GM10248 (cell line): ENCODE data around the gene SPEG.

Source experiments
- CTCF ChIA-PET: fragments of 300-600 bp; sonication (Branson Sonifier 250); formaldehyde crosslinking; extraction: SDS; loops from one replicate; lab custom pipeline; 2021; ENCODE audit warnings: antibody characterized with exemption; lab: Yijun Ruan, JAX
- POLR2A ChIA-PET: fragments of 350-650 bp; sonication (Branson Sonifier 250); formaldehyde crosslinking; extraction: SDS; loops from one replicate; lab custom pipeline; 2020; ENCODE audit warnings: antibody characterized with exemption; lab: Yijun Ruan, JAX
- DNase-seq: peaks from one replicate; pipeline ENCODE4 v3.0.0; 2012; ENCODE audit errors: extremely low spot score
- TF ChIP-seq, protein P1 (sequence below): IDR thresholded peaks from 2 replicates; pipeline ENCODE4 v1.5.1; 2012; ENCODE audit warnings: mild to moderate bottlenecking, low read depth; ENCODE audit errors: extremely low read depth, missing control alignments, control extremely low read depth

The SPEG gene

DNA sequence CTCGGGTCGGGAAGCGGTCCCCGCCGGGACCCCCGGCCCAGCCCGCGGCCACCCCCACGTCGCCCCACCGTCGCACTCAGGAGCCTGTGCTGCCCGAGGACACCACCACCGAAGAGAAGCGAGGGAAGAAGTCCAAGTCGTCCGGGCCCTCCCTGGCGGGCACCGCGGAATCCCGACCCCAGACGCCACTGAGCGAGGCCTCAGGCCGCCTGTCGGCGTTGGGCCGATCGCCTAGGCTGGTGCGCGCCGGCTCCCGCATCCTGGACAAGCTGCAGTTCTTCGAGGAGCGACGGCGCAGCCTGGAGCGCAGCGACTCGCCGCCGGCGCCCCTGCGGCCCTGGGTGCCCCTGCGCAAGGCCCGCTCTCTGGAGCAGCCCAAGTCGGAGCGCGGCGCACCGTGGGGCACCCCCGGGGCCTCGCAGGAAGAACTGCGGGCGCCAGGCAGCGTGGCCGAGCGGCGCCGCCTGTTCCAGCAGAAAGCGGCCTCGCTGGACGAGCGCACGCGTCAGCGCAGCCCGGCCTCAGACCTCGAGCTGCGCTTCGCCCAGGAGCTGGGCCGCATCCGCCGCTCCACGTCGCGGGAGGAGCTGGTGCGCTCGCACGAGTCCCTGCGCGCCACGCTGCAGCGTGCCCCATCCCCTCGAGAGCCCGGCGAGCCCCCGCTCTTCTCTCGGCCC is 13.6 kb downstream of the SPEG start:
- CTCF ChIA-PET: interaction anchor here (1.0 kb wide), 1 partner anchor 93 kb away, joined by 3 read pairs; no protein-coding TSS in a partner anchor
- TF ChIP-seq, protein P1, sequence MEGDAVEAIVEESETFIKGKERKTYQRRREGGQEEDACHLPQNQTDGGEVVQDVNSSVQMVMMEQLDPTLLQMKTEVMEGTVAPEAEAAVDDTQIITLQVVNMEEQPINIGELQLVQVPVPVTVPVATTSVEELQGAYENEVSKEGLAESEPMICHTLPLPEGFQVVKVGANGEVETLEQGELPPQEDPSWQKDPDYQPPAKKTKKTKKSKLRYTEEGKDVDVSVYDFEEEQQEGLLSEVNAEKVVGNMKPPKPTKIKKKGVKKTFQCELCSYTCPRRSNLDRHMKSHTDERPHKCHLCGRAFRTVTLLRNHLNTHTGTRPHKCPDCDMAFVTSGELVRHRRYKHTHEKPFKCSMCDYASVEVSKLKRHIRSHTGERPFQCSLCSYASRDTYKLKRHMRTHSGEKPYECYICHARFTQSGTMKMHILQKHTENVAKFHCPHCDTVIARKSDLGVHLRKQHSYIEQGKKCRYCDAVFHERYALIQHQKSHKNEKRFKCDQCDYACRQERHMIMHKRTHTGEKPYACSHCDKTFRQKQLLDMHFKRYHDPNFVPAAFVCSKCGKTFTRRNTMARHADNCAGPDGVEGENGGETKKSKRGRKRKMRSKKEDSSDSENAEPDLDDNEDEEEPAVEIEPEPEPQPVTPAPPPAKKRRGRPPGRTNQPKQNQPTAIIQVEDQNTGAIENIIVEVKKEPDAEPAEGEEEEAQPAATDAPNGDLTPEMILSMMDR: no peak
- POLR2A ChIA-PET: no interaction called here
- no peak for DNase-seq

DNA sequence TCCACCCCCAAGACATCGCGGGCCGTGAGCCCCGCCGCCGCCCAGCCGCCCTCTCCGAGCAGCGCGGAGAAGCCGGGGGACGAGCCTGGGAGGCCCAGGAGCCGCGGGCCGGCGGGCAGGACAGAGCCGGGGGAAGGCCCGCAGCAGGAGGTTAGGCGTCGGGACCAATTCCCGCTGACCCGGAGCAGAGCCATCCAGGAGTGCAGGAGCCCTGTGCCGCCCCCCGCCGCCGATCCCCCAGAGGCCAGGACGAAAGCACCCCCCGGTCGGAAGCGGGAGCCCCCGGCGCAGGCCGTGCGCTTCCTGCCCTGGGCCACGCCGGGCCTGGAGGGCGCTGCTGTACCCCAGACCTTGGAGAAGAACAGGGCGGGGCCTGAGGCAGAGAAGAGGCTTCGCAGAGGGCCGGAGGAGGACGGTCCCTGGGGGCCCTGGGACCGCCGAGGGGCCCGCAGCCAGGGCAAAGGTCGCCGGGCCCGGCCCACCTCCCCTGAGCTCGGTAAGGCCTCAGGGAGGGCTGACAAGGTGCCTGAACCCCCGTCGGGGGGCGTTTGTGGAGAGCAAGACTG is 14.2 kb downstream of the SPEG start:
- POLR2A ChIA-PET: no interaction called here
- DNase-seq: no peak
- CTCF ChIA-PET: interaction anchor here (0.9 to 2.7 kb wide), 3 partner anchors 10 to 81 kb away, joined by 4 to 9 read pairs (median 8); no protein-coding TSS in a partner anchor
- TF ChIP-seq, protein P1: no peak

DNA sequence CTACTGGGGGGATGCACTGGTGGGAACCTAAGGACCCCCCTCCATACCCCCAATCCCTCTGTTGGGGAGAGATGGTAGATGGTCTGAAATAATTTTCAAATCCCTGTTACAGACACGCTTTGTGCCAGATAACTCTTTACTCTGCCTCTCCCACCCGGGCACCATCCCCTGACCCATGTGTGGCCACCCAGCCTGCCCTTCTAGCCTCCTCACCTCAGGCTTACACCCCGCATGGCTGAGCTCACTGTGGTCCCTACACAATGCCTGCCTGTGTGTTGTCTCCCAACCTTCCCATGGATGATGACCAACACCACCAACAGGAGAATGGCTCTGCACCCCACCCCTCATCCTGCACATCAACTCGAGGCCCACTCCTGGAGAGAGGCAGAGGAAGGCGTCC is 15.0 kb downstream of the SPEG start:
- ChIA-PET POLR2A (no interaction called here), CTCF (interaction anchor here (0.9 to 2.7 kb wide), 6 partner anchors 9 to 80 kb away, joined by 3 to 9 read pairs (median 4); no protein-coding TSS in a partner anchor)
- TF ChIP-seq, protein P1: no peak
- no peak for DNase-seq

DNA sequence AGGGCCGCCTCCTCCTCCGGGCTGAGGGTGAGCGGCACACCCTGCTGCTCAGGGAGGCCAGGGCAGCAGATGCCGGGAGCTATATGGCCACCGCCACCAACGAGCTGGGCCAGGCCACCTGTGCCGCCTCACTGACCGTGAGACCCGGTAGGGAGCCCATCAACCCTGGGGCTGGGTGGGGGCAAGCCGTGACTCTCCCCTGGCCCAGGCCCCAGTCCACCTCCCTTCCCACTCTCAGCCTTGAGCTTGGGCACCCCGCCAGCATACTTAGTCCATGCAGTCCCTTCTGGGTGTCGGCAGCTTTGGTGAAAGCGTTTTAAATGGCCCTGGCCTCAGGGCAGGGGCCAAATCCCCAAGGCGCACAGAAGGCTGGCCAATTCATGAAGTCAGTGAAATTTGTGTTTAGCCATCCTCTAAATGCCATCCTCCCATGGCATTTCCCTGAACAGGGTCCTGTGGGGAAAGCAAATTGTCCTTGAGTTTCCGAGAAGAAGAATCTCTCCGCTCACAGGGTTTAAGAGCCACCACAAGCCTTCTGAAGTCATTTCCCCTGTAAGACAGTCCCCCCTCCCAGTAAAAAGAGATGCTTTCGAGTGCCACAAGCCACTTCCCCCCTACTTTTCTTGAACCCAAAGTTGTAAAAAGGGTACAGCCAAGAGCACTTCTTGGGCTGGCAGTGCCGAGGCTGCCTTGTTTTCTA is 17.2 kb downstream of the SPEG start:
- ChIA-PET CTCF (interaction anchor here (1.3 to 2.7 kb wide), 2 partner anchors 7 to 78 kb away, joined by 4 to 9 read pairs; no protein-coding TSS in a partner anchor), POLR2A (no interaction called here)
- no peak for DNase-seq
- TF ChIP-seq, protein P1: no peak

DNA sequence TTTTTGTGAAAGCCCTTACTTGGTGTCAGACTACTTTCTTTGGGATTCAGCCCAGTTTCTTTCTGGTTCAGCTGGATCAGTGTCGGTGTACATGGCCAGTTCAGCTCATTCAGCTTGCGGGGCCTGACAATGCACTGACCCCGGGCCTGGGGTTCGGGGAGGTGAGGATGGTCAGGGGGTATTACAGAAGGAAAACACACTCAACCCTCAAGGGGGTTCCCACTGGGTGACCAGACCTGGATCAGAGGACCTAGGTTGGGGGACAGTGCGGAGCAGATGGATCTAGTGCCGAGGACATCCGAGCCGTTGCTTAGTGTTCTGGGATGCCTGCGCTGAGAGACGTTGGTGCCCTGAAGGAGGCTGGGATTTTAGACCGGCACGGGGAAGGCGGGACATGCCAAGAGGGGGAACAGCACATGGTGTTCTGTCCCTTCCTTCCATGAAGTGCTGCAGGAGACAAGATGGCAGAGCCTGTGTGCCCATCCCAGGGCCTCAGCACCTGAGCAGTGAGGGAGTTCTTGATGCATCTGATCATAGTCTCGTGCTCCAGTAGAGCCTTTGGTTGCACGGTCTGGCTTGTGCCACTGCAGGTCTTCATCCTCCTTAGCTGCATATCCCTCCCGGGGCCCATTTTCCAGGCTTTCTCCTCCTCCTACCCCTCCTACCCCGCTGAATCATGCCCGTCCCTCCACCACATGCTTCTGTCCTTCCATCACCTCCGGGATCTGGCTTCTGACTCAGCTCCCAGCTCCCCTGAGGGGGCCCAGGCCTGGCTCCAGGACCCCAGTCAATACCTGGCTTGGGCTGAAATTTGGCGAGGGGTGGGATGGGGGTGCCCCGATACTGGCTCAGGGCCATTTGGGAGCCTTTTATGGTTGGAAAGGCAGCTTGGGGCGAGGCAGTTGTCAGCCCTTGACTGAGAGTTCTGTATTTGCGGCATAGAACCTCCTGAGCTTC is 18.0 kb downstream of the SPEG start:
- CTCF ChIA-PET: interaction anchor here (0.9 to 9.6 kb wide), 7 partner anchors 8 to 88 kb away, joined by 3 to 115 read pairs (median 4); no protein-coding TSS in a partner anchor
- TF ChIP-seq, protein P1: no peak
- DNase-seq: no peak
- POLR2A ChIA-PET: no interaction called here
